Right lung (tissue), 5 donors: ENCODE data around the gene PBRM1. TPM values are rescaled to one million over a fixed set of nuclear protein-coding genes. Genes with fewer than 3 reads are reported as not detected.

ENCODE experiments used
- DNase-seq, 2 donors: peaks; one replicate each; pipeline ENCODE4 v3.0.0-alpha.2; 2013
- polyA plus RNA-seq, 5 donors: library from polyadenylated mRNA; unstranded; fragments of 120-200 nt; gene quantifications; one replicate each; pipeline versions ENCODE4 v1.2.1 to v1.2.3, GENCODE V29; 2013; ENCODE audit warnings: inconsistent platforms in 1 of 5, low replicate concordance in 1 of 5; ENCODE audit not compliant: insufficient read length in 5 of 5, insufficient read depth in 1 of 5

PBRM1 gene
- polyA plus RNA-seq, 5 donors, result 42.9 to 78.6 (median 65.2) TPM

- DNase-seq, result peak; percentile 92 to 97
Measured at GRCh38 chr3:52705688-52706686, 20.3 kb upstream of the PBRM1 start, which contains the start of the genes GLT8D1 and SPCS1. GLT8D1 (minus strand) TSS chr3:52705791; CDS start chr3:52700460, 5,331 bp downstream. SPCS1 (plus strand) TSS chr3:52706106; CDS start chr3:52706247, 141 bp downstream.

GRCh38 chr3:52705438-52705687 lies 19.6 kb upstream of the PBRM1 start:
- DNase-seq, result no peak

- DNase-seq, result peak in 1 of 2 donors; percentile 10
Measured at GRCh38 chr3:52704611-52705437, 19.1 kb upstream of the PBRM1 start.

GRCh38 chr3:52703341-52703740 lies 17.6 kb upstream of the PBRM1 start:
- no peak for DNase-seq

- DNase-seq, result no peak
Measured at GRCh38 chr3:52697632-52697965, 11.9 kb upstream of the PBRM1 start.

GRCh38 chr3:52696830-52697631 lies 11.3 kb upstream of the PBRM1 start:
- no peak for DNase-seq

- no peak for DNase-seq
Measured at GRCh38 chr3:52695798-52696671, 10.3 kb upstream of the PBRM1 start.

- DNase-seq, result no peak
Measured at GRCh38 chr3:52694528-52695189, 8.9 kb upstream of the PBRM1 start.

GRCh38 chr3:52693071-52693470 lies 7.4 kb upstream of the PBRM1 start:
- no peak for DNase-seq

GRCh38 chr3:52690560-52690959 lies 4.8 kb upstream of the PBRM1 start:
- no peak for DNase-seq

GRCh38 chr3:52689151-52689550 lies 3.4 kb upstream of the PBRM1 start:
- no peak for DNase-seq

- no peak for DNase-seq
Measured at GRCh38 chr3:52688266-52688665, 2.6 kb upstream of the PBRM1 start.

- peak; percentile 62 to 65 for DNase-seq
Measured at GRCh38 chr3:52685285-52685708, 416 bp downstream of the PBRM1 start.

GRCh38 chr3:52684184-52684583 lies 1.5 kb downstream of the PBRM1 start:
- DNase-seq, result no peak

- no peak for DNase-seq
Measured at GRCh38 chr3:52683611-52684010, 2.1 kb downstream of the PBRM1 start.

GRCh38 chr3:52682016-52682415 lies 3.7 kb downstream of the PBRM1 start:
- DNase-seq, result no peak

- DNase-seq, result no peak
Measured at GRCh38 chr3:52681596-52681995, 4.1 kb downstream of the PBRM1 start.

- DNase-seq, result no peak
Measured at GRCh38 chr3:52679811-52680210, 5.9 kb downstream of the PBRM1 start.

GRCh38 chr3:52679199-52679538 lies 6.5 kb downstream of the PBRM1 start:
- no peak for DNase-seq
